NCI-H345 treated with DMSO at 0.1 percent for 48 hours (cell line): ENCODE data around the gene FKBP10.
A peak's percentile ranks its signal among the peaks of the same experiment; 100 is the strongest.
"Not testable (repeated sequence)": the region's sequence is repeated elsewhere in the genome, so short reads cannot be mapped to it uniquely, and the experiment has no call there.

Experiments used
- DNase-seq: peaks from one replicate; lab custom pipeline; 2025; ENCODE audit not compliant: unreplicated experiment; lab: John Stamatoyannopoulos, UW

Gene FKBP10, protein sequence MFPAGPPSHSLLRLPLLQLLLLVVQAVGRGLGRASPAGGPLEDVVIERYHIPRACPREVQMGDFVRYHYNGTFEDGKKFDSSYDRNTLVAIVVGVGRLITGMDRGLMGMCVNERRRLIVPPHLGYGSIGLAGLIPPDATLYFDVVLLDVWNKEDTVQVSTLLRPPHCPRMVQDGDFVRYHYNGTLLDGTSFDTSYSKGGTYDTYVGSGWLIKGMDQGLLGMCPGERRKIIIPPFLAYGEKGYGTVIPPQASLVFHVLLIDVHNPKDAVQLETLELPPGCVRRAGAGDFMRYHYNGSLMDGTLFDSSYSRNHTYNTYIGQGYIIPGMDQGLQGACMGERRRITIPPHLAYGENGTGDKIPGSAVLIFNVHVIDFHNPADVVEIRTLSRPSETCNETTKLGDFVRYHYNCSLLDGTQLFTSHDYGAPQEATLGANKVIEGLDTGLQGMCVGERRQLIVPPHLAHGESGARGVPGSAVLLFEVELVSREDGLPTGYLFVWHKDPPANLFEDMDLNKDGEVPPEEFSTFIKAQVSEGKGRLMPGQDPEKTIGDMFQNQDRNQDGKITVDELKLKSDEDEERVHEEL

DNA sequence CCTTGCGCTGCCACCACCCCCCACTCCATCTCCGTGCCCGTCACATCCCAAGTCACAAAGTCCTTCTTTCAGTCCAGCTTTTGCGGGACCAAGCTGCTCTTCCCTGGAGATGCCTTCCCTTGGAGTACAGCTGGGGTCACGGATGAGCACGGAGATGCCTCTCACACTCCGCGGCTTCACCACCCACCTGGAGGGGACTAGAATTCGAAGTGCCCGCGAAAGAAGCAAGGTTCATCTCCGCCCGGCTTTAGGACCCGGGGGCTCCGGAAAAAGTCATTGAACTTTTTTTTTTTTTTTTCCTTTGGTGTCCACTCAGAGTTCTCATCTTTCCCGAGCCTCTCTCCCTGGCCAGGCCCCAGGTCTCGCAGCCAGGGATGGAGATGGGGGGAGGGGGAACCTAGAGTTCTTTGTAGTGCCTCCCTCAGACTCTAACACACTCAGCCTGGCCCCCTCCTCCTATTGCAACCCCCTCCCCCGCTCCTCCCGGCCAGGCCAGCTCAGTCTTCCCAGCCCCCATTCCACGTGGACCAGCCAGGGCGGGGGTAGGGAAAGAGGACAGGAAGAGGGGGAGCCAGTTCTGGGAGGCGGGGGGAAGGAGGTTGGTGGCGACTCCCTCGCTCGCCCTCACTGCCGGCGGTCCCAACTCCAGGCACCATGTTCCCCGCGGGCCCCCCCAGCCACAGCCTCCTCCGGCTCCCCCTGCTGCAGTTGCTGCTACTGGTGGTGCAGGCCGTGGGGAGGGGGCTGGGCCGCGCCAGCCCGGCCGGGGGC, at the start of gene FKBP10:
Gene FKBP10 (plus strand): TSS at position 624 of the 771 bp plus-strand sequence. CDS start 31 bp downstream, at position 655.
- peak; percentile 48 for DNase-seq

DNA sequence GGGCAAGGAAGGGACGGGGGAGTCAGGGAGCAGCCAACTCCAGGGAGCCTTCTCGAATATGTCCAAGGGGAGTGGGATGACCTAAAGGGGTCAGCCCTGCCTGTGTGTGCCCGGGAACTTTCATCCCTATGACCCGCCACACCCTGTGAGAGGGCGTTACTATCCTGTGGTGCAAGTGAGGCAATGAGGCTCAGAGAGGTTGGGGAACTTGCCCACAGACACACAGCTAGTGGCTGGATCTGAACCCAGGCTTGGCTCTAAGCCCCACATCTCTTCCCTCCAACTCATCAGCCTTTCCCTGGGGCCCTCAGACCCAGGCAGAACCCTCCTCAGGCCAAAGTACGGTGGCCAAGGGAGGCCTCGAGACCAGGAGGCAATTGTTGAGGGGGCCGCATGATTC, 49.5 kb upstream of the FKBP10 start:
- no peak for DNase-seq

DNA sequence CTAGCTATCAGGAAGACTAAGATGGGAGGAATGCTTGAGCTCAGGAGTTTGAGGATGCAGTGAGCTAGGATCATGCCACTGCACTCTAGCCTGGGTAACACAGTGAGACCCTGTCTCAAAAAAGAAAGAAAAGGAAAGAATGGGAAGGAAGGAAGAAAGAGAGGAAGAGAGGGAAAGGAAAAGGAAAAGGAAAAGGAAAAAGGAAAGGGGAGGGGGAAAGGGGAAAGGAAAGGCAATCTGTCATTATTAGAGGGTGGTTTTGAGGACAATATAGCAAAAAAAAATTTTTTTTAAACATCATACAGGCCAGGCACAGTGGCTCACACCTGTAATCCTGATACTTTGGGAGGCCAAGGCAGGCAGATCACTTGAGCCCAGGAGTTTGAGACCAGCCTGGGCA, 46.7 kb upstream of the FKBP10 start:
- no peak for DNase-seq

DNA sequence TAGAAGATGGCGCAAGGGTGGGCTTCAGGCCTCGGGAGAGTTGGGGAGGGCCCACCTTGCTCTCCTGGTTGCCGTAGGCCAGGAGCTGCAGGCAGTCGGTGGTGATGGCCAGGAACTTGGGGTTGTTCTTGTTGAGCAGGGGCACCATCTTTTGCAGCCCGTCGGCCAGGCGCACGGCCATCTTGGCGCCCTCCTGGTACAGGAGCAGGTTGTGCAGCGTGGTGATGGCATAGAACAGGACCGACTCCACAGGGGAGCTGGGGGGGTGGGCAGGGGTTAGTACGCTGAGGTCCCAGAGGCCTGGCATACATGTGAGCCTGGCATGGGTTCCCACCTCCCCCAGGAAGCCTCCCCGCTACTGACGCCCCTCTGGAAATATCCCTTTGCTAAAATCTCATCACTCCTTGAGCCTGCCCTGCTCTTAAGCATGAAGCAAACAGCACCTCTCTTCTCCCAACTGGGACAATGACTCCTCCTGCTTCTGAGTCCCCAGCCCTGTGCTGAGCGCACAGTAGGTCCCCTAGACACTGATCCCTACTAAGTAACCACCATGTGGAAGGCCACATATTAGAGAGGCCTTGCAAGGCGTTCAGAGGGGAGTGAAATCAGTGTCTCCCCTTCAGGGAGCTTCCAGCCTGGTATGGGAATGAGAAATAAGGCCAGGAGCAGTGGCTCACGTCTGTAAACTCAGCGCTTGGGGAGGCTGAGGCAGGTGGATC, 45.3 kb upstream of the FKBP10 start:
- no peak for DNase-seq

DNA sequence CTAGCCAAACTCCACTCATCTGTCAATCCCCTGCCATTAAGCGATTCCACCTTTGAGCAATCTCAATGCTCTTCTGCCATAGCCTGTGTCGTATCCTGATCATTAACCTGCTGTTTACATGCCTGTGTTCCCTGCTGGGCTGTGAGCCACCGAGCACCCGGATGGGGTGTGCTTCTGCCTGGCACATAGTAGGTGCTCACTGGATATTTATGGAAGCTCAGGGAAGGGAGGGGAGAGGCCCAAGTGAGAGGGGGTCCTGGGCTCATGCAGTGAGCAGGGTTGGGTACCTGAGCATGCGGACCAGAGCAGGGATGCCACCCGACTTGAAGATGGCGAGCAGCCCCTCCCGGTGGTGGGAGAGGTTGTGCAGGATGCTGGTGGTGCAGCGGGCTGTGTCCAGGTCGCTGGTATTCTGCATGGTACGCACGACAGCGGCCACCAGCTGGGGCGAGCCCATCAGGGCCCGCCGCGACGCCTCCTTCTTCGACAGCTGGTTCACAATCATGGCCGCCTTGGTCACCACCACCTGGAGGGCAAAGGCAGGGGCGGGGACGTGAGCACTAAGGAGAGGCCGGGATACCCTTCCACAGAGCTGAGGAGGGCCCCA, 44.0 kb upstream of the FKBP10 start:
- no peak for DNase-seq

DNA sequence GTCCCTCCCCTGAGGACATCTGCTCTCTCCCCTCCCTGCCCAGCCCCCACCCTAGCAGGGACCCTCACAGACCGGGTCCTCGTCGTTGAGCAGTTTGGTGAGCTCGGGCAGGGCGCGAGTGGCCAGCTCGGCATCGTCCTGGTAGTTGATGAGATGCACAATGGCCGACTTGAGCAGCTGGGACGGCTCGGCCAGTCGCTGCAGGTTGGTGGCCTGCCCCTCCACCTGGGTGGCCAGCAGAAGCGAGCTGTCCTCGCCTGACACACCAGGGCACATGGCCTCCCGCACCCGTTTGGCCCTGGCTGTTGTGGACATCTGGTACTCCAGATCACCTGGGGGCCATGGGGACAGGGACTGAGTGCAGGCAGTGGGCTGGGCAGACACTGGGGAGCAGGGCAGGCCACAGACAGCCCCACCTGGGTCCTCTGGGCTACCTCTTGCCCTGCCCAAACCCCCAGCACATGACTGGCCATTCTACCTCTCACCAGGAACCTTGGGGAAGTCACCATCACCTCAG, 43.4 kb upstream of the FKBP10 start:
- no peak for DNase-seq

DNA sequence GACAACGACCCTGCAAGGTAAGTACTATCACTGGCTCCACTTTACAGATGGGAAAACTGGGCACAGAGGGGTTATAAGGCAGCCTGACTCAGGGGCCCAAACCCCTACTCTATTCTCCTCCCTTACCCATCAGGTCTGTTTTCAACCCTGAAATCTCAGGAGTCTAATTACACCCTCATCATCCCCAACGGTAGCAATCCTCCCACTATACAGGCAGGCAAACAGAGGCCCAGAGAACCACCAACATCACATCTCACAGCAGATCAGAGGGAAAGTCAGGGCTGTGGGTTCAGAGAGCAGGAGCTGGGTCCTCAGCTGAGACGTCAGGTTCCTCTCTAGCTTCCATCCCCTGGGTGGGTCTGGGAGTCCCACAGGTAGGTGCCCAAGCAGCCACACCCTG, 42.8 kb upstream of the FKBP10 start:
- no peak for DNase-seq

DNA sequence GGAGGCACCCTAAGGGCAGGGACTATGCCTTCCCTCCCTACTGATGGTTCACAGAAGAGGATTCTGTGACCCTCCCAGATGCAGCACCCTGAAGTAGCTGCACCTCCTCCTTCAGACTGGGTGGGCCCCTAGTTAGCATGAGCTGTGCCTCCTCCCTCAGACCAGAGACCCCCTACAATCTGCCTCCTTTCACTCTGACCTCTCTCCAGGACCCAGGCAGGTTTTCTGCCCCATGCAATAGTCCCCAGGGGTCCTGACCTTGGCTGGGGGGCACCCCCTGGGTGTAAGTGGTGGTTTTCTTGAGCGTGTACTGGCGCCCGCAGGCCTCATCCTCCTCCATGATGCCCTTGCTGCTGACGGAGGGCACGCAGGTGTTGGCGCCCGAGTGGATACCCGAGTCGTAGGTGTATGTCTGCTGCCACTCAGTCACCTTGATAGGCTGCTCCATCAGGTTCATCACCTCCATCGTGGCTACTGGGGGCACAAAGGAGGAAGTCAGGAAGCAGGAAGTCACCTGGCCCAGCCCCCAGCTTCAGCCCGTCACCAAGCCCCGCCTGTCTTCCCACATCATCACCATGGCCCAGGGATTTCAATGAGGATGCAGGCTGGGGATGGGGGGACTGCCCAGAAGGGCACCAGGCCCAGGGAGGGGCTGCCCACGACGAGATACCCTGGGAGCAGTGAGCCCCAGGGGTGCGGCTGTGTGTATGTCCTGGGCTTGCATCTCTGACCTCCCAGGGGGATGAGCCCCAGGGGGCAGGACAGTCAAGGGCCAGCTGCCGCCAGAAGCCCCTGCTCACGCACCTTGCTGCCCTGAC, 41.2 kb upstream of the FKBP10 start:
- DNase-seq: no peak

DNA sequence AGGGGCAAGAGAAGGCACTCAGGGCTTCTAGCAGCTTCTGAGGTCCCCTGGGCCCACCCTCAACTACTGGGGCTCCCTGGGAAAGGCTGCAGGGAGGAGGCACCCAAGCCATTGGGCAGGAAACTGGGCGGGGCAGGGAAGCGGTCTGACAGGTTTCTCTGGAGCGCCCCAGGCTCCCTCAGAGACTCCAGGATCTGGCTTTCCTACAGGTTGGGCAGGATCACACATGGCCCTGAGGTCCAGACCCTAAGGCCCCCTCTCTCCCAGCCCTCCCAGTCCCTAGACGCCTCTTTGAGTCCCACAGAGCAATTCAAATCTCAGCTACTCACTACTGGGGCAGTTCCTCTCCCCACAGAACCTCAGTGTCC, 40.6 kb upstream of the FKBP10 start:
- no peak for DNase-seq

DNA sequence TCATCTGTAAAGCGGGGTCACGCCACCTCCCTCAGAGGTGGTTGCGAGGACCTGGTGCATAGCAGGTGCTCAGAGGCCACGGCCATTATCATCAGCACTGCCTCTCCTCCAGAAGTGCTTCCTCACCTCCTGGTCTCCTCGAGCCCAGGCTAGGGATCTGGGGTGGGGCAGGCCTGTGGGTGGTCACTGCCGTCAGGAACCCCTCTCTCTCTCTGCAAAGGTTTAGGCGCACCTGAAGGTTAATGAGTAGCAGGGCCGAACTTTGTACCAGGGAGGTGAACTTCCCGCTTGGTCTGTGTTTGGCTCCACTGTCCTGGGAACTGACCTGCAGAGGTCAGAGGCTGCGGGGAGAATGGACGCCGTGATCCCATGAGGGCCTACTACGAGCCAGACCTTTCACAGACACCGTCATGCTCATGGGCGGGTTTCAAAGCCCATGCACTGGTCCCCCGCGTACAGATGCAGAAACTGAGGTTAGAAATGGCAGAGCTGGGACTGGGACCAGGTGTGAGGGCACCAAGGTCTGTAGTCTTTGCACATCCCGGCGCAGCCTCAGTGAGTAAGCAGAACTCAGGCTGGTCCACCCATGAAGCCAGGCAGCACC, 40.1 kb upstream of the FKBP10 start:
- no peak for DNase-seq

DNA sequence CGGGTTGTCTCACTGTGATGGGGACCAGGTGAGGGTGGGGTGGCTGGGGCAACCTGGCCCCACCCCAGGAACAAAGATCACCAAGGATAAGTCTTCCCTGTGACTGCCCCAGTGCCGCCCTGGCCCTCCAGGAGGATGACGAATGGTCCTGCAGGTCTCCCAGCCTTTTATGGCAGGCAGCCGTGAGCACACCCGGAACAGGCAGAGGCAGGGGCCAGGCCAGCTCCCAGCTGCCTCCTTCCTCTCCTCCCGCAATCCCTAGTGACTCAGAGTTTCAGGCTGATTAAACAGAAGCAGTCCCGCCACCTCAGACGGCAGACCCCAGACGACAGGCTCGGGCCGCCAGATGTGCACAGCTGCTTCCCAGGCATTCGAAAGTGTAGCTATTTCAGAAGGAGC, 39.6 kb upstream of the FKBP10 start:
- no peak for DNase-seq

DNA sequence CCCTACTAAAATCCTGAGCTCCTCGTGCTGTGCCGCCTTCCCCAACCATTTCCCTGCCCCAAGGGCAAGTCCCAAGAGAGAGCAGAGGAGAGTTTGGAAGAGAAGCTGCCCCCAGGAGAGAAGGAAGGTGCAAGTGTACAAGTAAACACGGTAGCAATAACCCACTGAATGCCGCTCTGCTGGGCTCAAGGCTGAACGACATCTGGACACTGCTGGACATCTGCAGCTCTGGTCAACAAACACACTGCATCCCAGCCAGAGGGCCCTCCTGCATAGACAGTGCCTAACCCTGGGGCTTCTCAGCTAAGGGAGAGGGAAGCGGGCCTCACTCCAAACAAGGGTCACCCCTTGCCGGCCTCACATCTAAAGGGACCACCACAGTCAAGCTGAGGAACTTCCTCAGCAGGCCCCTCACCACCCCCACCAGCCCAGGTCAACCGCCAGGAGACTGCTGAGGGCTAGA, 39.0 kb upstream of the FKBP10 start:
- no peak for DNase-seq

DNA sequence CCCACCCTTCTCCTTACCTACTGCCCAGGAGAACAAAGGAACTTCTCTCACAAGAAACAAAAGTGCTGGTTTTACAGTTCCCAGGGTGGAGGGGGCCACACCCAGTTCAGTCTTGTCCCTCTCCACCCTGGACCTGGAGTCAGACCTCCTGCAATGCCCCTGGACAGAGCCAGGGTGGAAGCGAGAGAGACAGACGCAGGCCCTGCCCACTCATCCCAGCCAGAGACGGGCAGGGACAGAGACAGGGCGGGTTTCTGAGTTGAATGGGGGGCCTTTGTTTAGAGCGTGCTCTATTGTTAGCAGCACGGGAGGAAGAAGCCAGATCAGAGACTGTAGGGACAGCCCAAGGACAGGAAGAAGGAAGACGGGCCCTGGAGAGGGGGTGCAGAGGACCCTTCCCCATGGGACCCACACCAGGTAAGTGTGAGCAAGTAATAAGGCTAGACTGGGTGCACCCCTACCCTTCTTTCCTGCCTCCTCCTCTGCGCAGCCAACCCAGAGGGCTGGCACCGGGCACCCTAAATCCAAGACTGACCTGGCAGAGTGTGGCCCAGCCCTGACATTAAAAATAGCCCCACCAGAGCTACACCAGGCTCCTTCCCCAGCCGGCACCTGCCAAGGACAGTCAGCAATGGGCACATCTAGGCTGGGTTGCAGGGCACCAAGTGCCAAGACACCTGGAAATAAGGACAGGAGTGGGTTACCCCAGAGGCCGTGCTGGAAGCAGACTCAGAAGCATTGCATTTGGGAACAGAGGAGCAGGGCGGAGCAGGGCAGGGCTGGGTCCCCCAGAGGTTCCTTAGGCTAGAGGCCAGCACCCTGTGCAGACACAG, 37.2 kb upstream of the FKBP10 start:
- no peak for DNase-seq

DNA sequence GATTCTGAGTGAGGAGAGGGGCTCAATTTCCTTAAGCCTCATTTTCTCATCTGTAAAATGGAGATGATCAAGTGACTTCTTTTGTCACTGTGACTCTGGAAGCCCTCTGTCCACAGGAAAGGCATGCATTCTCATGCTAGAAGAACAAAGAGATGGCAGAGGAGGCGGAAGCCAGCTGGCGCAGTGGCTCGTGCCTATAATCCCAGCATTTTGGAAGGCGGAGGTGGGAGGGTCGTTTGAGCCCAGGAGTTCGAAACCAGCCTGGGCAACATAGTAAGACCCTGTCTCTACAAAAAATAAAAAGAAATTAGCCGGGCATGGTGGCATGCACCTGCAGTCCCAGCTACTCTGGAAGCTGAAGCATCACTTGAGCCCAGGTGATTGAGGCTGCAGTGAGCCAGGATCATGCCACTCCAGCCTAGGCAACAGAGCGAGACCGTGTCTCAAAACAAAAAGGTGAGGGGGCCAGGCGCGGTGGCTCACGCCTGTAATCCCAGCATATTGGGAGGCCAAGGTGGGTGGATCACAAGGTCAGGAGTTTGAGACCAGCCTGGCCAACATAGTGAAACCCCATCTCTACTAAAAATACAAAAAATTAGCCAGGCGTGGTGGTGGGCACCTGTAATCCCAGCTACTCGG, 36.4 kb upstream of the FKBP10 start:
- not testable (repeated sequence) for DNase-seq

DNA sequence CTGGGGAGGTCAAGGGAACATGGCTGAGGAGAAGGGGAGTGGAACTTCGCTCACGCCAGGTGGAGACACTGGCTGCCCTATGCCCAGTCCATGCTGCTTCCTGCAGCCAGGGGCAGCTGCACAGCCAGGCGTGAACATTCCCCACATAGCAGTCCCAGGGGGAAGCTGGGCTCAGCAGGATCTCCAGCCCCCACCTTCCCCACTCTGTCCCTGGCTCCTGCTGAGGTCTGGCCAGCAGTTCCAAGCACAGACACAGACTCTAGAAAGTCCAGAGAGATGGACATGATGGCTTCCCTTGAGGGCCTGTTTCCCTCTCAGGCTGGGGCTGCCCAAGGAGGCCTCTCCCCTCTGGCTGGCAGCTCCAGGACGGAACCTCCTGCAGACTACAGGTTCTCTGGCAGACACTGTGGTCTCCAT, 35.6 kb upstream of the FKBP10 start:
- DNase-seq: no peak

DNA sequence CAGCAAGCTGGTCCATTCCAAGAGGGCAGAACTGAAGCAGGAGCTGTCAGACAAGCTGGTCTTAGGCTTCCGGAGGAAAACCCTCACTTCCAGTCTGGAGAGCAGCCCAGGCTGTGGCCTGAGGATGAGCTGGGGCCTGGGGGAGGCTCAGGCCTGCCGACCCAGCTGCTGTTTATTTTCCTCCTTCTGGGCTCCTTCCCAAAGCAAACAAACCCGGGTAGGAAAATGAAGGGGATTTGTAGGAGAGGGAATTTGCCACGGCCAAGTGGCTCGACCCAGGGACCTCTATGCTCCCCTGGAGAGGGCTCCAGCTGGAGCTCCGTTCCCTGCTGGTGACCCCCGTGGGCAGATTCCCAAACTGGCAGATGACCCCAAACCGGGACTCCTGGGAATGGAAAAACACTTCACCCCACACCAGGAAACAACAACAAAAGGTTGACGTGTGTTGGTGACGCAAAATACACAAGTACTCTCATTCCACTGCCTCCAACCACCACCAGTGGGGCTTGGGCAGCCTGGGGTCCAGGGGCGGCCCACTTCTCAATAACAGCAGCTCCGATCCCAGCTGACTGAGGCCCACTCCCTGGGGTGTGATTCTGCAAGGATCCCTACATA, 35.1 kb upstream of the FKBP10 start:
- DNase-seq: peak; percentile 72

DNA sequence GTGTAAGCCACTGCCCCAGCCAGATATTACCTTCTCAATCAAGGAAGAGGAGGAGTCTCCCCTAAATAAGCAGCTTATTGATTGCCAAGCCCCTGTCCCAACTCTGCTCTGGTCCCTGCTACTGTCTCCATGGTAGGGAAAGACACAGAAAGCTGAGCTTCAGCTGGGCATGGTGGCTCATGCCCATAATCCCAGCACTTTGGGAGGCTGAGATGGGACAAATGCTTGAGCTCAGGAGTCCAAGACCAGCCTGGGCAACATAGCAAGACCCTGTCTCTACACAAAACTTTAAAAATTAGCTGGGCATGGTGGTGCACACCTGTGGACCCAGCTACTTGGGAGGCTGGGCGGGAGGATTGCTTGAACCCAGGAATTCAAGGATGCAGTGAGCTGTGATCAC, 32.9 kb upstream of the FKBP10 start:
- no peak for DNase-seq
